Astrocyte (in vitro differentiated cells and primary cell): ENCODE results near the gene COL2A1. TPM values are rescaled to one million over a fixed set of nuclear protein-coding genes. Genes with fewer than 3 reads are reported as not detected.

Source experiments
- DNase-seq: peaks from one replicate; pipeline ENCODE4 v3.0.0-alpha.2; 2010; ENCODE audit warnings: low read depth
- FAIRE-seq: peaks from 2 replicates; lab custom pipeline; 2011; peaks lifted over from hg19 to GRCh38; lab: Jason Lieb, UNC
- H2AFZ ChIP-seq: 2 replicates; pipeline ENCODE4 v1.6.0; 2012; ENCODE audit warnings: low read depth, low read length, inconsistent platforms
- H3K27ac ChIP-seq: 2 replicates; pipeline ENCODE4 v1.5.1; 2011; ENCODE audit warnings: low read depth, low read length, inconsistent platforms
- H3K27me3 ChIP-seq: 2 replicates; pipeline ENCODE4 v1.6.0; 2011; ENCODE audit warnings: low read length, inconsistent platforms; ENCODE audit not compliant: insufficient read depth
- H3K36me3 ChIP-seq: 2 replicates; pipeline ENCODE4 v1.5.1; 2011; ENCODE audit warnings: low read length, inconsistent platforms; ENCODE audit not compliant: insufficient read depth
- H3K4me1 ChIP-seq: 2 replicates; pipeline ENCODE4 v1.5.1; 2011; ENCODE audit warnings: low read length, inconsistent platforms; ENCODE audit not compliant: insufficient read depth
- H3K4me2 ChIP-seq: 2 replicates; pipeline ENCODE4 v1.6.0; 2012; ENCODE audit warnings: low read length, inconsistent platforms
- H3K4me3 ChIP-seq: 2 replicates; pipeline ENCODE4 v1.5.1; 2011; ENCODE audit warnings: low read depth, mild to moderate bottlenecking, low read length, inconsistent platforms; ENCODE audit not compliant: insufficient read depth
- H3K79me2 ChIP-seq: 2 replicates; pipeline ENCODE4 v1.6.0; 2012; ENCODE audit warnings: mild to moderate bottlenecking, low read length, inconsistent platforms; ENCODE audit not compliant: insufficient read depth
- H3K9ac ChIP-seq: 2 replicates; pipeline ENCODE4 v1.6.0; 2012; ENCODE audit warnings: mild to moderate bottlenecking, low read length, inconsistent platforms
- H3K9me3 ChIP-seq: 2 replicates; pipeline ENCODE4 v1.5.1; 2012; ENCODE audit warnings: low read depth, mild to moderate bottlenecking, low read length, inconsistent platforms; ENCODE audit not compliant: insufficient read depth
- H4K20me1 ChIP-seq: 2 replicates; pipeline ENCODE4 v1.6.0; 2012; ENCODE audit warnings: low read length, inconsistent platforms; ENCODE audit not compliant: insufficient read depth
- H3K27ac Mint-ChIP-seq: one replicate; pipeline ENCODE4 v1.8.0; 2021; ENCODE audit warnings: mild to moderate bottlenecking, mixed read lengths; ENCODE audit not compliant: unreplicated experiment
- H3K27me3 Mint-ChIP-seq: one replicate; pipeline ENCODE4 v1.8.0; 2021; ENCODE audit warnings: low read depth, mixed read lengths; ENCODE audit not compliant: unreplicated experiment
- H3K36me3 Mint-ChIP-seq: one replicate; pipeline ENCODE4 v1.8.0; 2021; ENCODE audit warnings: low read depth, mixed read lengths; ENCODE audit not compliant: unreplicated experiment
- H3K4me1 Mint-ChIP-seq: one replicate; pipeline ENCODE4 v1.8.0; 2021; ENCODE audit warnings: low read depth, mixed read lengths; ENCODE audit not compliant: unreplicated experiment
- H3K4me3 Mint-ChIP-seq: one replicate; pipeline ENCODE4 v1.8.0; 2021; ENCODE audit warnings: mild to moderate bottlenecking, moderate library complexity, mixed read lengths; ENCODE audit not compliant: unreplicated experiment
- H3K9me3 Mint-ChIP-seq: one replicate; pipeline ENCODE4 v1.8.0; 2021; ENCODE audit warnings: mild to moderate bottlenecking, mixed read lengths; ENCODE audit not compliant: unreplicated experiment
- CTCF ChIP-seq: IDR thresholded peaks from 2 replicates; pipeline ENCODE4 v1.5.1; 2011; ENCODE audit warnings: low read depth, mild to moderate bottlenecking, inconsistent platforms, low read length, moderate library complexity; ENCODE audit not compliant: insufficient read depth
- EZH2 ChIP-seq: IDR thresholded peaks from 2 replicates; pipeline ENCODE4 v1.6.1; 2012; ENCODE audit warnings: mild to moderate bottlenecking, low read length, inconsistent platforms; ENCODE audit not compliant: insufficient read depth
- total RNA-seq: library from RNA; stranded (reverse); gene quantifications from 2 replicates; pipeline ENCODE4 v1.2.1, GENCODE V29; 2021

Gene COL2A1
- total RNA-seq, 1 donor from 2014 or later: 20.3 TPM

GRCh38 chr12:47979166-47979565 lies 25.1 kb downstream of the COL2A1 start:
- peaks cover 5% of the 10 kb centered on the region for H3K9me3 Mint-ChIP-seq
- H3K4me1 Mint-ChIP-seq: peaks cover 3% of the 10 kb centered on the region
- Histone ChIP-seq H2AFZ (no peak overlapping the region), H3K4me2 (no peak overlapping the region), H3K9ac (no peak overlapping the region), H3K36me3 (no peaks in the 10 kb centered on the region), H3K4me1 (no peaks in the 10 kb centered on the region), H3K4me3 (no peak overlapping the region), H4K20me1 (no peaks in the 10 kb centered on the region), H3K27me3 (no peaks in the 10 kb centered on the region), H3K79me2 (no peaks in the 10 kb centered on the region), H3K27ac (no peak overlapping the region), H3K9me3 (no peaks in the 10 kb centered on the region)
- no peak for DNase-seq
- H3K36me3 Mint-ChIP-seq: peaks cover 6% of the 10 kb centered on the region
- FAIRE-seq: no peak
- TF ChIP-seq EZH2: no peak
- no peak for TF ChIP-seq CTCF
- H3K27me3 Mint-ChIP-seq: peaks cover 19% of the 10 kb centered on the region
- no peak overlapping the region for H3K27ac Mint-ChIP-seq
- no peak overlapping the region for H3K4me3 Mint-ChIP-seq

- Mint-ChIP-seq H3K27ac (no peak overlapping the region), H3K36me3 (peaks cover 6% of the 10 kb centered on the region), H3K9me3 (peaks cover 5% of the 10 kb centered on the region), H3K4me3 (no peak overlapping the region), H3K27me3 (peaks cover 21% of the 10 kb centered on the region), H3K4me1 (peaks cover 3% of the 10 kb centered on the region)
- Histone ChIP-seq H3K4me2 (no peak overlapping the region), H4K20me1 (no peaks in the 10 kb centered on the region), H3K9ac (no peak overlapping the region), H3K4me1 (no peaks in the 10 kb centered on the region), H2AFZ (no peak overlapping the region), H3K79me2 (no peaks in the 10 kb centered on the region), H3K27ac (no peak overlapping the region), H3K27me3 (no peaks in the 10 kb centered on the region), H3K36me3 (no peaks in the 10 kb centered on the region), H3K9me3 (no peaks in the 10 kb centered on the region), H3K4me3 (no peak overlapping the region)
- FAIRE-seq (no peak), DNase-seq (no peak)
- TF ChIP-seq CTCF (no peak), EZH2 (no peak)
These were observed 25.7 kb downstream of the COL2A1 start for GRCh38 chr12:47978598-47978873.

- Mint-ChIP-seq H3K4me3 (no peak overlapping the region), H3K9me3 (peaks cover 5% of the 10 kb centered on the region), H3K27ac (no peak overlapping the region), H3K4me1 (peaks cover 3% of the 10 kb centered on the region), H3K27me3 (peaks cover 21% of the 10 kb centered on the region), H3K36me3 (peaks cover 7% of the 10 kb centered on the region)
- DNase-seq (no peak), FAIRE-seq (no peak)
- no peak overlapping the region for H3K9ac ChIP-seq
- no peaks in the 10 kb centered on the region for H4K20me1 ChIP-seq
- no peak overlapping the region for H3K27ac ChIP-seq
- H3K4me3 ChIP-seq: no peak overlapping the region
- no peaks in the 10 kb centered on the region for H3K36me3 ChIP-seq
- no peaks in the 10 kb centered on the region for H3K9me3 ChIP-seq
- H3K27me3 ChIP-seq: no peaks in the 10 kb centered on the region
- H3K79me2 ChIP-seq: no peaks in the 10 kb centered on the region
- H3K4me2 ChIP-seq: no peak overlapping the region
- H2AFZ ChIP-seq: no peak overlapping the region
- TF ChIP-seq EZH2 (no peak), CTCF (no peak)
- no peaks in the 10 kb centered on the region for H3K4me1 ChIP-seq
These were observed 26.3 kb downstream of the COL2A1 start for GRCh38 chr12:47977772-47978597.
